Measurements from ENCODE around the gene PCMT1. TPM values are rescaled to one million over a fixed set of nuclear protein-coding genes. Genes with fewer than 3 reads are reported as not detected.
A peak's percentile ranks its signal among the peaks of the same experiment; 100 is the strongest.

PCMT1 gene
- total and polyA plus RNA-seq, 2 of the 4 experiments (the other 2 are of a cell fraction), result 101 to 109 TPM

DNA sequence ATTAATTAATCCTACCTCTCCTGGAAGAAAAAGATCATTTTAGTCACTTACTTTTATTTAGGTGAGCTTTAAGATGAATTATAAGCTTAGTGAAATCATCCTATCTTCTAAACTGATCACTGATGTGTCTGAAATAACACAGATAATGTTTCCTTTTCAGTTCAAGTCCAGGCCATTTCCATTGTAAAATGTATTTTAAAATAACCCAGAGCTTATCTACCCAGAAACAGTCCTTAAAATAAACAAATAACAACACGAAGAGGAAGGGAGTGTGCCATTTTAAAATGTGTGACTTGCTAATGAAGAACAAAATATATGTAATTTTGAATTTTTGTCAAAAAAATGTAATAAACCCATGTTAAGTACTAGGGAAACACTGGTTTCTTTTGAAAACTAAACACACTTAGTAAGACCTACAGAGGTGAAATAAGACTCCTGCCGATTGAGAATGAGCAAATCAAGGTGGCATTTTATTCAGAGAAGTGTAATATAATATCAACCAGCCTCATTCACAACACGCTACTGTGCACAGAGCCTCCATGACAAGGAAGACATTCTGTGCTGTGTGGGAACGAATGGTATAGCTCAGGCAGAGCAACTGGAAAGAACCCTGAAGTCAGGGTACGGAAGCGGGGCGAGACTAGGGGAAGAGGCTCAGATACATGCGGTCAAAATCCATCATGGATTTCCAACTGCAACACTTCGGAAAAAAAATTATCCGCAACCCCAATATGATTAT is 106.9 kb downstream of the PCMT1 start:
- peak overlapping the region; percentile 7; the same call in 1 of the 2 replicates for H3K4me3 ChIP-seq (ENCODE audit: insufficient read depth, low read depth, low read length)
- peaks cover 15 to 59% of the 10 kb centered on the region in 2 experiments for H3K79me1 ChIP-seq (ENCODE audit: low read depth in 1 of 2, low read length in 2 of 2)
- H4K20me1 ChIP-seq (ENCODE audit: insufficient read depth, low read length), result peaks cover 10% of the 10 kb centered on the region
- peak overlapping the region; percentile 90 for H2AK9ac ChIP-seq (replicated peaks; ENCODE audit: low read depth, low read length, poor library complexity)
- no peaks in the 10 kb centered on the region for H3K9me3 ChIP-seq (ENCODE audit: control insufficient read depth, insufficient read depth, low read length)
- peak overlapping the region; percentile 74 for H3K4me2 ChIP-seq (ENCODE audit: low read depth, low read length)
- peak overlapping the region; percentile 98 for H4K91ac ChIP-seq (ENCODE audit: insufficient read depth, low read depth, low read length)
- H3K4me1 ChIP-seq (ENCODE audit: control insufficient read depth, insufficient read depth, low read length), result peaks cover 34% of the 10 kb centered on the region
- peak overlapping the region; percentile 90 for H3K23ac ChIP-seq (ENCODE audit: low read depth, low read length)
- H3K9me1 ChIP-seq (ENCODE audit: insufficient read depth, low read length), result peaks cover 26% of the 10 kb centered on the region
- DNase-seq, result no peak
- H3K18ac ChIP-seq (ENCODE audit: low read depth, low read length), result peak overlapping the region; percentile 70
- BruUV-seq (replicated peaks), result no TSS peak
- H3K56ac ChIP-seq (ENCODE audit: extremely low read depth, insufficient read depth, low read length), result peak overlapping the region; percentile 82
- H4K5ac ChIP-seq (ENCODE audit: low read depth, low read length), result peak overlapping the region; percentile 72
- H4K8ac ChIP-seq (ENCODE audit: low read depth in 2 of 2, low read length in 2 of 2), result peak overlapping the region; percentile 36 to 77
- peak overlapping the region; percentile 92 for H3K14ac ChIP-seq (replicated peaks; ENCODE audit: low read depth, low read length)
- POLR2A ChIA-PET (ENCODE audit: unreplicated experiment), result interaction anchor here (0.6 kb wide), 1 partner anchor 9 kb away, joined by 3 read pairs; no protein-coding TSS in a partner anchor
- ATAC-seq (ENCODE audit: low read depth), result no peak
- no peak overlapping the region for H2AFZ ChIP-seq (replicated peaks; ENCODE audit: low read length, poor library complexity)
- in situ Hi-C loops (cut with MboI; ENCODE audit: low sequenced_read_pairs) (no loop called here), dilution Hi-C loops (cut with HindIII; ENCODE audit: low sequenced_read_pairs, unreplicated experiment) (no loop called here), intact Hi-C loops (cut with micrococcal nuclease) (no loop called here)
- CTCF ChIA-PET, result interaction anchor here (0.7 to 1.2 kb wide), 3 partner anchors 9 to 47 kb away, joined by 3 to 6 read pairs (median 3); no protein-coding TSS in a partner anchor
- H3K27ac ChIP-seq (ENCODE audit: insufficient read depth, low read length), result peak overlapping the region; percentile 67
- peak overlapping the region; percentile 92; the same call in 2 of the 3 replicates for H2BK15ac ChIP-seq (ENCODE audit: low read depth, low read length)
- H2BK5ac ChIP-seq (ENCODE audit: low read depth, low read length, poor library complexity, severe bottlenecking), result peak overlapping the region; percentile 98
- peak overlapping the region; percentile 93 for H2BK120ac ChIP-seq (ENCODE audit: low read depth, low read length)
- H3K27me3 ChIP-seq (ENCODE audit: control insufficient read depth, insufficient read depth, low read length), result no peaks in the 10 kb centered on the region
- H3K36me3 ChIP-seq (ENCODE audit: control insufficient read depth, insufficient read depth, low read length), result peaks cover 3% of the 10 kb centered on the region; the same call in 1 of the 2 replicates
- peak overlapping the region; percentile 11 for H3K9ac ChIP-seq (ENCODE audit: low read depth, low read length)
- 100% methylated on average over 1 of the region's 10 CpGs; no CpG with 5 or more reads in 1 of the 2 experiments for WGBS, 2 experiments (ENCODE audit: extremely low coverage in 2 of 2, insufficient read length in 1 of 2)
- H2BK20ac ChIP-seq (ENCODE audit: low read depth, low read length), result peak overlapping the region; percentile 92
- H2AK5ac ChIP-seq (ENCODE audit: low read depth, low read length), result peak overlapping the region; percentile 100
- peak overlapping the region; percentile 98 for H3K4ac ChIP-seq (ENCODE audit: low read depth, low read length)
- TF ChIP-seq MAZ (IDR thresholded peaks at IDR 0.05; ENCODE audit: borderline replicate concordance, low read depth, low read length) (no peak), BHLHE40 (IDR thresholded peaks at IDR 0.05; ENCODE audit: low read depth, low read length) (no peak), RFX5 (IDR thresholded peaks at IDR 0.05; ENCODE audit: low read depth, low read length) (no peak), RAD21 (IDR thresholded peaks at IDR 0.05; ENCODE audit: low read length) (no peak), SMC3 (IDR thresholded peaks at IDR 0.05; ENCODE audit: low read depth, low read length) (no peak), NFE2L2 (IDR thresholded peaks at IDR 0.05; ENCODE audit: low read depth, low read length) (no peak), CEBPB (IDR thresholded peaks at IDR 0.05; ENCODE audit: low read depth, low read length) (no peak), MXI1 (IDR thresholded peaks at IDR 0.05; ENCODE audit: borderline replicate concordance, low read depth, low read length) (no peak), FOS (IDR thresholded peaks at IDR 0.05; ENCODE audit: low read depth, low read length) (no peak), RCOR1 (IDR thresholded peaks at IDR 0.05; ENCODE audit: insufficient replicate concordance, low read length) (no peak), POLR2A (IDR thresholded peaks at IDR 0.05; ENCODE audit: low read depth, low read length) (no peak), MAFK (IDR thresholded peaks at IDR 0.05; ENCODE audit: low read depth, low read length) (no peak), CHD1 (IDR thresholded peaks at IDR 0.05; ENCODE audit: low read depth, low read length) (no peak)
- TF ChIP-seq, protein P1, sequence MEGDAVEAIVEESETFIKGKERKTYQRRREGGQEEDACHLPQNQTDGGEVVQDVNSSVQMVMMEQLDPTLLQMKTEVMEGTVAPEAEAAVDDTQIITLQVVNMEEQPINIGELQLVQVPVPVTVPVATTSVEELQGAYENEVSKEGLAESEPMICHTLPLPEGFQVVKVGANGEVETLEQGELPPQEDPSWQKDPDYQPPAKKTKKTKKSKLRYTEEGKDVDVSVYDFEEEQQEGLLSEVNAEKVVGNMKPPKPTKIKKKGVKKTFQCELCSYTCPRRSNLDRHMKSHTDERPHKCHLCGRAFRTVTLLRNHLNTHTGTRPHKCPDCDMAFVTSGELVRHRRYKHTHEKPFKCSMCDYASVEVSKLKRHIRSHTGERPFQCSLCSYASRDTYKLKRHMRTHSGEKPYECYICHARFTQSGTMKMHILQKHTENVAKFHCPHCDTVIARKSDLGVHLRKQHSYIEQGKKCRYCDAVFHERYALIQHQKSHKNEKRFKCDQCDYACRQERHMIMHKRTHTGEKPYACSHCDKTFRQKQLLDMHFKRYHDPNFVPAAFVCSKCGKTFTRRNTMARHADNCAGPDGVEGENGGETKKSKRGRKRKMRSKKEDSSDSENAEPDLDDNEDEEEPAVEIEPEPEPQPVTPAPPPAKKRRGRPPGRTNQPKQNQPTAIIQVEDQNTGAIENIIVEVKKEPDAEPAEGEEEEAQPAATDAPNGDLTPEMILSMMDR (conservative IDR thresholded peaks at IDR 0.05; ENCODE audit: low read depth, low read length), result no peak
- TF ChIP-seq, protein P2, sequence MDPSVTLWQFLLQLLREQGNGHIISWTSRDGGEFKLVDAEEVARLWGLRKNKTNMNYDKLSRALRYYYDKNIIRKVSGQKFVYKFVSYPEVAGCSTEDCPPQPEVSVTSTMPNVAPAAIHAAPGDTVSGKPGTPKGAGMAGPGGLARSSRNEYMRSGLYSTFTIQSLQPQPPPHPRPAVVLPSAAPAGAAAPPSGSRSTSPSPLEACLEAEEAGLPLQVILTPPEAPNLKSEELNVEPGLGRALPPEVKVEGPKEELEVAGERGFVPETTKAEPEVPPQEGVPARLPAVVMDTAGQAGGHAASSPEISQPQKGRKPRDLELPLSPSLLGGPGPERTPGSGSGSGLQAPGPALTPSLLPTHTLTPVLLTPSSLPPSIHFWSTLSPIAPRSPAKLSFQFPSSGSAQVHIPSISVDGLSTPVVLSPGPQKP (IDR thresholded peaks at IDR 0.05; ENCODE audit: borderline replicate concordance, low read depth, low read length), result no peak
